ENCODE data around the gene FAM3D.

- TF ChIP-seq CTCF (IDR thresholded peaks at IDR 0.05) (no peak), POLR2AphosphoS5 (IDR thresholded peaks at IDR 0.05) (no peak)
These were observed 9.5 kb downstream of the FAM3D start for GRCh38 chr3:58657036-58657520.
